ENCODE results near the gene HDX.

DNA sequence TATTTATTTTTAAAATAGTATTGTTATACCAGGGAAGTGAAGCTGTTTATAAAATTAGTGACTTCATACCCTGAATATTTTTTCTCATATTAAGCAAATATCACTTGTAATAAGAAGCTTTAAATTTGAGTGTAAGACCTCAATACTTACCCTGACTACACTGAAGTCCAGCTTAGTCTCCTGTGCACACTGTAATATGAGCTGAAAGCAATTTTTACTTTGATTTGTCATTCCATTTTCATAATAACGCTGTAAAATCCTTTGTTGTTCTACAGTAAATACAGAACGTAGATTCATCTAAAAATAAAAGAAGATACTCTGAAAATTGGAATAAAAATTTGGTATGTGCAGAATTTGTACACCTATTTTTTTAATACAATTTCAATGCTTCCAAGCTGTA is 27.2 kb downstream of the HDX start:
- TF ChIP-seq, protein P1, sequence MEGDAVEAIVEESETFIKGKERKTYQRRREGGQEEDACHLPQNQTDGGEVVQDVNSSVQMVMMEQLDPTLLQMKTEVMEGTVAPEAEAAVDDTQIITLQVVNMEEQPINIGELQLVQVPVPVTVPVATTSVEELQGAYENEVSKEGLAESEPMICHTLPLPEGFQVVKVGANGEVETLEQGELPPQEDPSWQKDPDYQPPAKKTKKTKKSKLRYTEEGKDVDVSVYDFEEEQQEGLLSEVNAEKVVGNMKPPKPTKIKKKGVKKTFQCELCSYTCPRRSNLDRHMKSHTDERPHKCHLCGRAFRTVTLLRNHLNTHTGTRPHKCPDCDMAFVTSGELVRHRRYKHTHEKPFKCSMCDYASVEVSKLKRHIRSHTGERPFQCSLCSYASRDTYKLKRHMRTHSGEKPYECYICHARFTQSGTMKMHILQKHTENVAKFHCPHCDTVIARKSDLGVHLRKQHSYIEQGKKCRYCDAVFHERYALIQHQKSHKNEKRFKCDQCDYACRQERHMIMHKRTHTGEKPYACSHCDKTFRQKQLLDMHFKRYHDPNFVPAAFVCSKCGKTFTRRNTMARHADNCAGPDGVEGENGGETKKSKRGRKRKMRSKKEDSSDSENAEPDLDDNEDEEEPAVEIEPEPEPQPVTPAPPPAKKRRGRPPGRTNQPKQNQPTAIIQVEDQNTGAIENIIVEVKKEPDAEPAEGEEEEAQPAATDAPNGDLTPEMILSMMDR (IDR thresholded peaks at IDR 0.05; ENCODE audit: low read depth, low read length, missing input control): no peak
- TF ChIP-seq NR2F2 (IDR thresholded peaks at IDR 0.05): no peak
- no peak for TF ChIP-seq HNF4A (conservative IDR thresholded peaks at IDR 0.05)
- TF ChIP-seq GABPA (IDR thresholded peaks at IDR 0.05 in 1 of 2, conservative IDR thresholded peaks at IDR 0.05 in 1 of 2): no peak
- TF ChIP-seq, protein P2, sequence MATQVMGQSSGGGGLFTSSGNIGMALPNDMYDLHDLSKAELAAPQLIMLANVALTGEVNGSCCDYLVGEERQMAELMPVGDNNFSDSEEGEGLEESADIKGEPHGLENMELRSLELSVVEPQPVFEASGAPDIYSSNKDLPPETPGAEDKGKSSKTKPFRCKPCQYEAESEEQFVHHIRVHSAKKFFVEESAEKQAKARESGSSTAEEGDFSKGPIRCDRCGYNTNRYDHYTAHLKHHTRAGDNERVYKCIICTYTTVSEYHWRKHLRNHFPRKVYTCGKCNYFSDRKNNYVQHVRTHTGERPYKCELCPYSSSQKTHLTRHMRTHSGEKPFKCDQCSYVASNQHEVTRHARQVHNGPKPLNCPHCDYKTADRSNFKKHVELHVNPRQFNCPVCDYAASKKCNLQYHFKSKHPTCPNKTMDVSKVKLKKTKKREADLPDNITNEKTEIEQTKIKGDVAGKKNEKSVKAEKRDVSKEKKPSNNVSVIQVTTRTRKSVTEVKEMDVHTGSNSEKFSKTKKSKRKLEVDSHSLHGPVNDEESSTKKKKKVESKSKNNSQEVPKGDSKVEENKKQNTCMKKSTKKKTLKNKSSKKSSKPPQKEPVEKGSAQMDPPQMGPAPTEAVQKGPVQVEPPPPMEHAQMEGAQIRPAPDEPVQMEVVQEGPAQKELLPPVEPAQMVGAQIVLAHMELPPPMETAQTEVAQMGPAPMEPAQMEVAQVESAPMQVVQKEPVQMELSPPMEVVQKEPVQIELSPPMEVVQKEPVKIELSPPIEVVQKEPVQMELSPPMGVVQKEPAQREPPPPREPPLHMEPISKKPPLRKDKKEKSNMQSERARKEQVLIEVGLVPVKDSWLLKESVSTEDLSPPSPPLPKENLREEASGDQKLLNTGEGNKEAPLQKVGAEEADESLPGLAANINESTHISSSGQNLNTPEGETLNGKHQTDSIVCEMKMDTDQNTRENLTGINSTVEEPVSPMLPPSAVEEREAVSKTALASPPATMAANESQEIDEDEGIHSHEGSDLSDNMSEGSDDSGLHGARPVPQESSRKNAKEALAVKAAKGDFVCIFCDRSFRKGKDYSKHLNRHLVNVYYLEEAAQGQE (IDR thresholded peaks at IDR 0.05): no peak
- no peak for TF ChIP-seq JUND (IDR thresholded peaks at IDR 0.05)
- TF ChIP-seq RAD21 (IDR thresholded peaks at IDR 0.05): no peak
- TF ChIP-seq, protein P3, sequence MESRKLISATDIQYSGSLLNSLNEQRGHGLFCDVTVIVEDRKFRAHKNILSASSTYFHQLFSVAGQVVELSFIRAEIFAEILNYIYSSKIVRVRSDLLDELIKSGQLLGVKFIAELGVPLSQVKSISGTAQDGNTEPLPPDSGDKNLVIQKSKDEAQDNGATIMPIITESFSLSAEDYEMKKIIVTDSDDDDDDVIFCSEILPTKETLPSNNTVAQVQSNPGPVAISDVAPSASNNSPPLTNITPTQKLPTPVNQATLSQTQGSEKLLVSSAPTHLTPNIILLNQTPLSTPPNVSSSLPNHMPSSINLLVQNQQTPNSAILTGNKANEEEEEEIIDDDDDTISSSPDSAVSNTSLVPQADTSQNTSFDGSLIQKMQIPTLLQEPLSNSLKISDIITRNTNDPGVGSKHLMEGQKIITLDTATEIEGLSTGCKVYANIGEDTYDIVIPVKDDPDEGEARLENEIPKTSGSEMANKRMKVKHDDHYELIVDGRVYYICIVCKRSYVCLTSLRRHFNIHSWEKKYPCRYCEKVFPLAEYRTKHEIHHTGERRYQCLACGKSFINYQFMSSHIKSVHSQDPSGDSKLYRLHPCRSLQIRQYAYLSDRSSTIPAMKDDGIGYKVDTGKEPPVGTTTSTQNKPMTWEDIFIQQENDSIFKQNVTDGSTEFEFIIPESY (IDR thresholded peaks at IDR 0.05): no peak
- no peak for TF ChIP-seq EGR1 (IDR thresholded peaks at IDR 0.05; ENCODE audit: low read depth in 2 of 2)
- TF ChIP-seq, protein P4, sequence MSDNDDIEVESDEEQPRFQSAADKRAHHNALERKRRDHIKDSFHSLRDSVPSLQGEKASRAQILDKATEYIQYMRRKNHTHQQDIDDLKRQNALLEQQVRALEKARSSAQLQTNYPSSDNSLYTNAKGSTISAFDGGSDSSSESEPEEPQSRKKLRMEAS (IDR thresholded peaks at IDR 0.05): no peak
- TF ChIP-seq TAF1 (conservative IDR thresholded peaks at IDR 0.05): no peak

Measured in liver (tissue), 3 donors.